ENCODE results near the gene TTN. TPM values are rescaled to one million over a fixed set of nuclear protein-coding genes. Genes with fewer than 3 reads are reported as not detected.

Gene TTN
- total RNA-seq, 1 donor from 2014 or later = 3.8 TPM

- H3K27ac Mint-ChIP-seq (ENCODE audit: unreplicated experiment) = no peak overlapping the region
- H3K4me1 Mint-ChIP-seq (ENCODE audit: unreplicated experiment) = peaks cover 9% of the 10 kb centered on the region
- H3K27me3 Mint-ChIP-seq (ENCODE audit: unreplicated experiment) = no peaks in the 10 kb centered on the region
- no peaks in the 10 kb centered on the region for H3K9me3 Mint-ChIP-seq (ENCODE audit: unreplicated experiment)
- peaks cover 12% of the 10 kb centered on the region for H3K36me3 Mint-ChIP-seq (ENCODE audit: low read depth, unreplicated experiment)
- no peak for DNase-seq (ENCODE audit: low spot score)
- no peak for TF ChIP-seq CTCF (IDR thresholded peaks at IDR 0.05; ENCODE audit: unreplicated experiment)
- H3K4me3 Mint-ChIP-seq (ENCODE audit: unreplicated experiment) = no peak overlapping the region
These were observed 265.1 kb downstream of the TTN start for GRCh38 chr2:178542161-178542560.

DNA sequence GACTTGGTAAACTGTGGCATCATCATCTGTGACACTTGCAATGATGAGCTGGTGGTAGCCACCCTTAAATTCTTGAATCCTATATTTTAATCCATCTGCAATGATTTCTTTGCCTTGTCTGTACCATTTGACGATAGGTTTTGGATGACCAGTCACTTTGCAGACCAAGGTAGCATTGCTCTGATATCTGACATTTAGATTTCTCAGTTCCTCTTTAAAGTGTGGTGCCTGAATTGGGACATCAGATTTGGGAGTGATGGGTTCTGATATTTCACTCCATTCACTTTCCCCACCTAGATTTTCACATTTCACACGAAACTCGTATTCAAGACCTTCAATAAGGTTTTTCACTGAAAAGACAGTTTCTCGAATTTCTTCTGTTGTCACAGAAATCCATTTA lies 271.2 kb downstream of the TTN start:
- H3K9me3 Mint-ChIP-seq (ENCODE audit: unreplicated experiment) = no peaks in the 10 kb centered on the region

DNA sequence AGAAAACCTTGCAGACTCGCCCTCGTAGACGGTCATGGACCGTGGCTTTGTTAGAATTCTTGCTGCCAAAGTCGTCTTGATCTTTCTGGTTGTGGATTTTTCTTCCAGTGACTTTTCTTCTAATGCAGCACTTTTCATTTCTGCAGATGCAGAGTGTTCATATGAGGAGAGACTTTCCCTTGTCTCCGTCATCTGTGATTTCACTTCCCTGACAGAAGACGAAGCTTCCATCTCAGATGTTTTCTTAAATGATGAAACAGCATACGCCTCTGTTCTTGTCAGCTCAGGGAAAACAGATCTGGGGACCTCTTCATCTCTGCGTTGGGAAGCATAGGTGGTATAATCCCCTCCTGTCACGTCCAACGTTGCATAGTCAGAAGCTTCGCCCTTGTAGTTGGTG lies 276.1 kb downstream of the TTN start:
- H3K9me3 Mint-ChIP-seq (ENCODE audit: unreplicated experiment) = no peaks in the 10 kb centered on the region
- no peak overlapping the region for H3K27ac Mint-ChIP-seq (ENCODE audit: unreplicated experiment)
- H3K36me3 Mint-ChIP-seq (ENCODE audit: low read depth, unreplicated experiment) = peaks cover 9% of the 10 kb centered on the region
- TF ChIP-seq CTCF (IDR thresholded peaks at IDR 0.05; ENCODE audit: unreplicated experiment) = no peak
- H3K27me3 Mint-ChIP-seq (ENCODE audit: unreplicated experiment) = no peaks in the 10 kb centered on the region
- H3K4me3 Mint-ChIP-seq (ENCODE audit: unreplicated experiment) = no peak overlapping the region
- DNase-seq (ENCODE audit: low spot score) = no peak
- no peaks in the 10 kb centered on the region for H3K4me1 Mint-ChIP-seq (ENCODE audit: unreplicated experiment)

More for the DNA sequence above, 271.2 kb downstream of the TTN start:
- Mint-ChIP-seq H3K36me3 (ENCODE audit: low read depth, unreplicated experiment) (peaks cover 16% of the 10 kb centered on the region), H3K4me1 (ENCODE audit: unreplicated experiment) (peaks cover 9% of the 10 kb centered on the region), H3K4me3 (ENCODE audit: unreplicated experiment) (no peak overlapping the region), H3K27me3 (ENCODE audit: unreplicated experiment) (no peaks in the 10 kb centered on the region), H3K27ac (ENCODE audit: unreplicated experiment) (no peak overlapping the region)
- TF ChIP-seq CTCF (IDR thresholded peaks at IDR 0.05; ENCODE audit: unreplicated experiment) = no peak
- no peak for DNase-seq (ENCODE audit: low spot score)

- Mint-ChIP-seq H3K27me3 (ENCODE audit: unreplicated experiment) (no peaks in the 10 kb centered on the region), H3K36me3 (ENCODE audit: low read depth, unreplicated experiment) (peaks cover 9% of the 10 kb centered on the region), H3K4me1 (ENCODE audit: unreplicated experiment) (no peaks in the 10 kb centered on the region), H3K4me3 (ENCODE audit: unreplicated experiment) (no peak overlapping the region), H3K9me3 (ENCODE audit: unreplicated experiment) (no peaks in the 10 kb centered on the region), H3K27ac (ENCODE audit: unreplicated experiment) (no peak overlapping the region)
- no peak for TF ChIP-seq CTCF (IDR thresholded peaks at IDR 0.05; ENCODE audit: unreplicated experiment)
- no peak for DNase-seq (ENCODE audit: low spot score)
These were observed 276.5 kb downstream of the TTN start for GRCh38 chr2:178530625-178531142.

DNA sequence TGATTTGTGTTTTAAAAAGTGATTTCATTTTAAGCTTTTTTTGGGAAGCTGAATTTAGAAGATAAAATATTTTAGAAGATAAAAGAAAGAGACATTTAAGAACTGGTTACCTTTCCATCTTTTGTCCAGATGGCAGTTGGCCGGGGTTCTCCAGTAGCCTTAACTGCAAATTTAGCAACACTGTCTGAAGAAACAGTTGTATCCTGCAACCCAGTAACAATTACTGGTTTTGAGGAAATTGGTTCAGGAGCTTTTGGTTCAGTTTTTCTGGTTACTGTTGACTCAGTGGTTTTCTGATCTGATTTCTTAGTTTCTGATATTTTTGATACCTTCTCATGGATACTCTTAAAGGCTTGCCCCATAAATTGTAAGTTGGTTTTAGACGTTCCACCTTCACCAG lies 277.1 kb downstream of the TTN start:
- no peak overlapping the region for H3K27ac Mint-ChIP-seq (ENCODE audit: unreplicated experiment)
- peaks cover 9% of the 10 kb centered on the region for H3K36me3 Mint-ChIP-seq (ENCODE audit: low read depth, unreplicated experiment)
- H3K27me3 Mint-ChIP-seq (ENCODE audit: unreplicated experiment) = no peaks in the 10 kb centered on the region
- no peak for TF ChIP-seq CTCF (IDR thresholded peaks at IDR 0.05; ENCODE audit: unreplicated experiment)
- H3K4me3 Mint-ChIP-seq (ENCODE audit: unreplicated experiment) = no peak overlapping the region
- no peak for DNase-seq (ENCODE audit: low spot score)
- H3K4me1 Mint-ChIP-seq (ENCODE audit: unreplicated experiment) = no peaks in the 10 kb centered on the region
- no peaks in the 10 kb centered on the region for H3K9me3 Mint-ChIP-seq (ENCODE audit: unreplicated experiment)
